OCI-LY3 (cell line): ENCODE data around the gene HIP1.
"Not testable (repeated sequence)": the region's sequence is repeated elsewhere in the genome, so short reads cannot be mapped to it uniquely, and the experiment has no call there.

Experiments
- EZH2phosphoT487 ChIP-seq: fragments of 200-600 bp; shearing (Covaris generic); IDR thresholded peaks from 2 replicates; pipeline ENCODE4 v1.6.1; 2018; ENCODE audit warnings: antibody characterized with exemption, mixed run types, low read depth
- TF ChIP-seq, protein P1 (sequence below): fragments of 200-600, 300-600 bp; sonication (generic); IDR thresholded peaks from 2 replicates; pipeline ENCODE4 v1.5.1; 2014; ENCODE audit warnings: antibody characterized with exemption, low read length, low read depth

DNA sequence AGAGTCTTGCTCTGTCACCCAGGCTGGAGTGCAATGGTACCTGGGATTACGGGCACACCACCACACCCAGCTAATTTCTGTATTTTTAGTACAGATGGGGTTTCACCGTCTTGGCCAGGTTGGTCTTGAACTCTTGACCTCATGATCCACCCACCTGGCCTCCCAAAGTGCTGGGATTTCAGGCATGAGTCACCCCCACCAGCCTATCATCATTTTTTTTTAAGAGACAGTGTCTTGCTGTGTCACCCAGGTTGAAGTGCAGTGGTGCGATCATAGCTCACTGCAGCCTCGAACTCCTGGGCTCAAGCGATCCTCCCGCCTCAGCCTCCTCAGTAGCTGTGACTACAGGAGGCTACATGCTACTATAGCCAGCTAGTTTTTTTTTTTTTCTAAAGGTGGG lies 56.7 kb downstream of the HIP1 start:
- TF ChIP-seq, protein P1, sequence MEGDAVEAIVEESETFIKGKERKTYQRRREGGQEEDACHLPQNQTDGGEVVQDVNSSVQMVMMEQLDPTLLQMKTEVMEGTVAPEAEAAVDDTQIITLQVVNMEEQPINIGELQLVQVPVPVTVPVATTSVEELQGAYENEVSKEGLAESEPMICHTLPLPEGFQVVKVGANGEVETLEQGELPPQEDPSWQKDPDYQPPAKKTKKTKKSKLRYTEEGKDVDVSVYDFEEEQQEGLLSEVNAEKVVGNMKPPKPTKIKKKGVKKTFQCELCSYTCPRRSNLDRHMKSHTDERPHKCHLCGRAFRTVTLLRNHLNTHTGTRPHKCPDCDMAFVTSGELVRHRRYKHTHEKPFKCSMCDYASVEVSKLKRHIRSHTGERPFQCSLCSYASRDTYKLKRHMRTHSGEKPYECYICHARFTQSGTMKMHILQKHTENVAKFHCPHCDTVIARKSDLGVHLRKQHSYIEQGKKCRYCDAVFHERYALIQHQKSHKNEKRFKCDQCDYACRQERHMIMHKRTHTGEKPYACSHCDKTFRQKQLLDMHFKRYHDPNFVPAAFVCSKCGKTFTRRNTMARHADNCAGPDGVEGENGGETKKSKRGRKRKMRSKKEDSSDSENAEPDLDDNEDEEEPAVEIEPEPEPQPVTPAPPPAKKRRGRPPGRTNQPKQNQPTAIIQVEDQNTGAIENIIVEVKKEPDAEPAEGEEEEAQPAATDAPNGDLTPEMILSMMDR = not testable (repeated sequence)
- not testable (repeated sequence) for TF ChIP-seq EZH2phosphoT487
